Measurements from ENCODE around the gene KCMF1.

GRCh38 chr2:85057226-85057962 lies 86.4 kb downstream of the KCMF1 start:
- TF ChIP-seq WRNIP1 (IDR thresholded peaks at IDR 0.05; ENCODE audit: borderline replicate concordance, low read depth, low read length) (no peak), EP300 (IDR thresholded peaks at IDR 0.05; ENCODE audit: borderline replicate concordance in 1 of 2, control insufficient read depth in 1 of 2, low read depth in 2 of 2, low read length in 2 of 2) (no peak), ATF7 (IDR thresholded peaks at IDR 0.05; ENCODE audit: low read depth) (no peak)
